Neural cell (in vitro differentiated cells): ENCODE data around the gene PREP. TPM values are rescaled to one million over a fixed set of nuclear protein-coding genes. Genes with fewer than 3 reads are reported as not detected.

Experiments used
- H2AFZ ChIP-seq: fragments of 200-600, 300-800 bp; sonication (generic), shearing (Covaris generic); 2 replicates; pipeline ENCODE4 v1.6.0; 2014; ENCODE audit warnings: low read depth, mild to moderate bottlenecking, antibody characterized with exemption, low read length, moderate library complexity
- H3F3A ChIP-seq: fragments of 200-600 bp; shearing (Covaris generic); 2 replicates; pipeline ENCODE4 v1.6.1; 2016; ENCODE audit warnings: mild to moderate bottlenecking, moderate library complexity, mixed read lengths, antibody characterized with exemption, low read length; ENCODE audit not compliant: insufficient read depth, poor library complexity, severe bottlenecking
- H3K27ac ChIP-seq: fragments of 200-600, 300-800 bp; sonication (generic), shearing (Covaris generic); 2 replicates; pipeline ENCODE4 v1.5.1; 2014; ENCODE audit warnings: mild to moderate bottlenecking, low read length, moderate library complexity
- H3K27me3 ChIP-seq: fragments of 300-800, 200-600 bp; sonication (generic), shearing (Covaris generic); 2 replicates; pipeline ENCODE4 v1.6.0; 2014; ENCODE audit warnings: mild to moderate bottlenecking, low read depth, low read length, moderate library complexity; ENCODE audit not compliant: insufficient read depth
- H3K36me3 ChIP-seq: fragments of 300-800, 200-600 bp; sonication (generic), shearing (Covaris generic); 2 replicates; pipeline ENCODE4 v1.5.1; 2014; ENCODE audit warnings: mild to moderate bottlenecking, antibody characterized with exemption, low read length, moderate library complexity; ENCODE audit not compliant: insufficient read depth
- H3K4me2 ChIP-seq: fragments of 300-800, 200-600 bp; sonication (generic), shearing (Covaris generic); 2 replicates; pipeline ENCODE4 v1.6.0; 2014; ENCODE audit warnings: mild to moderate bottlenecking, low read length
- H3K4me3 ChIP-seq: fragments of 300-800, 200-600 bp; sonication (generic), shearing (Covaris generic); 2 replicates; pipeline ENCODE4 v1.5.1; 2014; ENCODE audit warnings: mild to moderate bottlenecking, low read length, moderate library complexity
- H3K79me2 ChIP-seq: fragments of 200-600 bp; shearing (Covaris generic); replicated peaks from 2 replicates; pipeline ENCODE4 v1.6.0; 2014; ENCODE audit warnings: mild to moderate bottlenecking, low read length, moderate library complexity; ENCODE audit not compliant: insufficient read depth
- H3K9ac ChIP-seq: fragments of 300-800, 200-600 bp; sonication (generic), shearing (Covaris generic); 2 replicates; pipeline ENCODE4 v1.6.1; 2016; ENCODE audit warnings: mild to moderate bottlenecking, low read length, mixed read lengths
- H3K9me2 ChIP-seq: fragments of 200-600 bp; shearing (Covaris generic); 2 replicates; pipeline ENCODE4 v1.6.1; 2016; ENCODE audit warnings: mild to moderate bottlenecking, low read length, mixed read lengths; ENCODE audit not compliant: insufficient read depth
- H3K9me3 ChIP-seq: fragments of 200-600, 300-800 bp; sonication (generic), shearing (Covaris generic); 2 replicates; pipeline ENCODE4 v1.6.1; 2016; ENCODE audit warnings: mild to moderate bottlenecking, mixed run types, low read length, moderate library complexity, mixed read lengths
- H4K20me1 ChIP-seq: fragments of 200-600 bp; shearing (Covaris generic); 2 replicates; pipeline ENCODE4 v1.6.1; 2016; ENCODE audit warnings: mild to moderate bottlenecking, mixed run types; ENCODE audit not compliant: insufficient read depth
- CTCF ChIP-seq: fragments of 450-650 bp; IDR thresholded peaks from 2 replicates; pipeline ENCODE4 v1.5.1; 2014; ENCODE audit warnings: antibody characterized with exemption, mild to moderate bottlenecking, moderate library complexity; ENCODE audit not compliant: poor library complexity, severe bottlenecking
- EP300 ChIP-seq: fragments of 450-650 bp; conservative IDR thresholded peaks from 2 replicates; pipeline ENCODE4 v1.6.1; 2014; ENCODE audit warnings: antibody characterized with exemption, mild to moderate bottlenecking, moderate library complexity; ENCODE audit not compliant: poor library complexity, severe bottlenecking
- EZH2 ChIP-seq: fragments of 200-600, 300-800 bp; shearing (Covaris generic), sonication (generic); IDR thresholded peaks from 2 replicates; pipeline ENCODE4 v1.6.1; 2014; ENCODE audit warnings: antibody characterized with exemption, low read length, borderline replicate concordance, mild to moderate bottlenecking; ENCODE audit not compliant: insufficient read depth, poor library complexity, severe bottlenecking
- MXI1 ChIP-seq: fragments of 450-650 bp; conservative IDR thresholded peaks from 2 replicates; pipeline ENCODE4 v1.6.1; 2014; ENCODE audit warnings: antibody characterized with exemption, mild to moderate bottlenecking; ENCODE audit not compliant: poor library complexity, severe bottlenecking
- POLR2AphosphoS5 ChIP-seq: IDR thresholded peaks from 2 replicates; pipeline ENCODE4 v1.6.1; 2012
- RAD21 ChIP-seq: fragments of 450-650 bp; conservative IDR thresholded peaks from 2 replicates; pipeline ENCODE4 v1.6.1; 2014; ENCODE audit warnings: antibody characterized with exemption, mild to moderate bottlenecking, moderate library complexity
- REST ChIP-seq: IDR thresholded peaks from 2 replicates; pipeline ENCODE4 v1.6.1; 2012; ENCODE audit warnings: borderline replicate concordance
- SMC3 ChIP-seq: fragments of 450-650 bp; conservative IDR thresholded peaks from 2 replicates; pipeline ENCODE4 v1.6.1; 2014; ENCODE audit warnings: antibody characterized with exemption, mild to moderate bottlenecking, moderate library complexity; ENCODE audit not compliant: poor library complexity
- TAF1 ChIP-seq: IDR thresholded peaks from 2 replicates; pipeline ENCODE4 v1.6.1; 2012; ENCODE audit warnings: low read depth
- polyA plus RNA-seq: library from polyadenylated mRNA; depleted of rRNA; stranded (reverse); fragments of >200 nt; gene quantifications from 2 replicates; pipeline ENCODE4 v1.2.3, GENCODE V29; 2014

PREP gene
- polyA plus RNA-seq, 1 donor from 2014 or later, result 24.5 TPM

GRCh38 chr6:105317607-105318533 lies 85.0 kb downstream of the PREP start:
- Histone ChIP-seq H3K27me3 (no peaks in the 10 kb centered on the region), H2AFZ (no peak overlapping the region), H3F3A (no peaks in the 10 kb centered on the region), H4K20me1 (no peaks in the 10 kb centered on the region), H3K36me3 (peaks cover 3% of the 10 kb centered on the region), H3K9ac (no peak overlapping the region), H3K79me2 (no peaks in the 10 kb centered on the region), H3K4me3 (no peak overlapping the region), H3K9me2 (no peaks in the 10 kb centered on the region), H3K9me3 (no peaks in the 10 kb centered on the region), H3K4me2 (no peak overlapping the region), H3K27ac (no peak overlapping the region)
- TF ChIP-seq CTCF (peak; percentile 26), MXI1 (no peak), REST (no peak), TAF1 (no peak), EP300 (no peak), EZH2 (no peak), SMC3 (peak; percentile 13), RAD21 (no peak), POLR2AphosphoS5 (no peak)

- no peaks in the 10 kb centered on the region for H3F3A ChIP-seq
- H2AFZ ChIP-seq, result no peak overlapping the region
- H3K9me3 ChIP-seq, result no peaks in the 10 kb centered on the region
- H3K9ac ChIP-seq, result no peak overlapping the region
- no peaks in the 10 kb centered on the region for H4K20me1 ChIP-seq
- no peak overlapping the region for H3K27ac ChIP-seq
- H3K27me3 ChIP-seq, result no peaks in the 10 kb centered on the region
- H3K36me3 ChIP-seq, result no peaks in the 10 kb centered on the region
- H3K4me3 ChIP-seq, result no peak overlapping the region
- H3K9me2 ChIP-seq, result no peaks in the 10 kb centered on the region
- H3K4me2 ChIP-seq, result no peak overlapping the region
- no peaks in the 10 kb centered on the region for H3K79me2 ChIP-seq
- no peak for TF ChIP-seq REST
- no peak for TF ChIP-seq SMC3
- TF ChIP-seq TAF1, result no peak
- TF ChIP-seq MXI1, result no peak
- TF ChIP-seq CTCF, result no peak
- TF ChIP-seq POLR2AphosphoS5, result no peak
- TF ChIP-seq RAD21, result no peak
- no peak for TF ChIP-seq EZH2
- TF ChIP-seq EP300, result no peak
Observed at GRCh38 chr6:105313211-105313610, 89.7 kb downstream of the PREP start.
